Immature natural killer cell (primary cell): ENCODE data around the gene EN2. TPM values are rescaled to one million over a fixed set of nuclear protein-coding genes. Genes with fewer than 3 reads are reported as not detected.

ENCODE experiments used
- DNase-seq, 3 donors: peaks; one replicate each; pipeline ENCODE4 v3.0.0; 2022; ENCODE audit warnings: mixed read lengths in 1 of 3
- H3K27ac Mint-ChIP-seq, 6 donors: one replicate each; pipeline ENCODE4 v1.8.0; 2020; ENCODE audit warnings: mixed read lengths in 6 of 6, mild to moderate bottlenecking in 5 of 6, inconsistent platforms in 4 of 6, moderate library complexity in 3 of 6
- H3K27me3 Mint-ChIP-seq, 3 donors: one replicate each; pipeline ENCODE4 v1.8.0; 2020 to 2021; ENCODE audit warnings: low read depth in 3 of 3, mild to moderate bottlenecking in 3 of 3, mixed read lengths in 3 of 3, moderate library complexity in 3 of 3, inconsistent platforms in 1 of 3
- H3K36me3 Mint-ChIP-seq, 3 donors: one replicate each; pipeline ENCODE4 v1.8.0; 2020; ENCODE audit warnings: mixed read lengths in 3 of 3, inconsistent platforms in 2 of 3, mild to moderate bottlenecking in 2 of 3
- H3K4me1 Mint-ChIP-seq, 2 donors: one replicate each; pipeline ENCODE4 v1.8.0; 2020; ENCODE audit warnings: inconsistent platforms in 2 of 2, mild to moderate bottlenecking in 2 of 2, mixed read lengths in 2 of 2, moderate library complexity in 1 of 2
- H3K4me3 Mint-ChIP-seq, 5 donors: one replicate each; pipeline ENCODE4 v1.8.0; 2020; ENCODE audit warnings: mild to moderate bottlenecking in 5 of 5, mixed read lengths in 5 of 5, inconsistent platforms in 3 of 5, moderate library complexity in 3 of 5
- H3K9me3 Mint-ChIP-seq, 6 donors: one replicate each; pipeline ENCODE4 v1.8.0; 2020; ENCODE audit warnings: mild to moderate bottlenecking in 6 of 6, mixed read lengths in 6 of 6, inconsistent platforms in 4 of 6, moderate library complexity in 3 of 6
- polyA plus RNA-seq, 3 donors: library from polyadenylated mRNA; unstranded; fragments of 300-500 nt; fragmentation: Illumina TruSeq; gene quantifications; one replicate each; pipeline ENCODE4 v1.2.3, GENCODE V29; 2021

EN2 gene
- polyA plus RNA-seq, 3 donors from 2014 or later: not detected

- DNase-seq: no peak
These were observed 2.0 kb downstream of the EN2 start for GRCh38 chr7:155459700-155460461.

GRCh38 chr7:155460926-155461613 lies 3.1 kb downstream of the EN2 start:
- no peak overlapping the region for H3K27ac Mint-ChIP-seq
- no peak for DNase-seq
- H3K4me1 Mint-ChIP-seq: peaks cover 16 to 18% of the 10 kb centered on the region in 2 donors
- peaks cover 30 to 60% (median 54%) of the 10 kb centered on the region in 3 donors for H3K27me3 Mint-ChIP-seq
- peaks cover 0 to 4% (median 0%) of the 10 kb centered on the region in 6 donors for H3K9me3 Mint-ChIP-seq
- H3K4me3 Mint-ChIP-seq: no peak overlapping the region
- H3K36me3 Mint-ChIP-seq: no peaks in the 10 kb centered on the region

More at GRCh38 chr7:155459700-155460461, 2.0 kb downstream of the EN2 start:
- Mint-ChIP-seq H3K4me1 (peaks cover 15% of the 10 kb centered on the region in 2 donors), H3K36me3 (no peaks in the 10 kb centered on the region), H3K4me3 (peak overlapping the region; percentile 50 to 74 (median 69)), H3K27ac (no peak overlapping the region), H3K27me3 (peaks cover 25 to 59% (median 58%) of the 10 kb centered on the region in 3 donors), H3K9me3 (peaks cover 0 to 4% (median 0%) of the 10 kb centered on the region in 6 donors)

- H3K36me3 Mint-ChIP-seq: no peaks in the 10 kb centered on the region
- no peak for DNase-seq
- no peak overlapping the region for H3K4me3 Mint-ChIP-seq
- H3K9me3 Mint-ChIP-seq: peaks cover 0 to 4% (median 0%) of the 10 kb centered on the region in 6 donors
- peaks cover 28 to 57% (median 55%) of the 10 kb centered on the region in 3 donors for H3K27me3 Mint-ChIP-seq
- H3K27ac Mint-ChIP-seq: no peak overlapping the region
- H3K4me1 Mint-ChIP-seq: peaks cover 10 to 13% of the 10 kb centered on the region in 2 donors
These were observed 3.7 kb downstream of the EN2 start for GRCh38 chr7:155461631-155462030.

GRCh38 chr7:155462163-155462735 lies 4.3 kb downstream of the EN2 start:
- Mint-ChIP-seq H3K36me3 (no peaks in the 10 kb centered on the region), H3K4me1 (peaks cover 6 to 8% of the 10 kb centered on the region in 2 donors), H3K27ac (no peak overlapping the region), H3K4me3 (no peak overlapping the region), H3K9me3 (peaks cover 0 to 4% (median 0%) of the 10 kb centered on the region in 6 donors), H3K27me3 (peaks cover 27 to 55% (median 51%) of the 10 kb centered on the region in 3 donors)
- no peak for DNase-seq

- no peak for DNase-seq
These were observed 5.3 kb downstream of the EN2 start for GRCh38 chr7:155463114-155463811.

GRCh38 chr7:155464183-155464582 lies 6.3 kb downstream of the EN2 start:
- Mint-ChIP-seq H3K27me3 (peaks cover 39 to 60% (median 59%) of the 10 kb centered on the region in 3 donors), H3K4me3 (no peak overlapping the region), H3K9me3 (peaks cover 0 to 4% (median 0%) of the 10 kb centered on the region in 6 donors), H3K36me3 (no peaks in the 10 kb centered on the region), H3K4me1 (peaks cover 7 to 11% of the 10 kb centered on the region in 2 donors), H3K27ac (no peak overlapping the region)
- no peak for DNase-seq

More at GRCh38 chr7:155463114-155463811, 5.3 kb downstream of the EN2 start:
- Mint-ChIP-seq H3K4me1 (peaks cover 6 to 8% of the 10 kb centered on the region in 2 donors), H3K36me3 (no peaks in the 10 kb centered on the region), H3K27ac (no peak overlapping the region), H3K4me3 (no peak overlapping the region), H3K9me3 (peaks cover 0 to 4% (median 0%) of the 10 kb centered on the region in 6 donors), H3K27me3 (peaks cover 33 to 59% (median 53%) of the 10 kb centered on the region in 3 donors)

GRCh38 chr7:155464948-155465739 lies 7.2 kb downstream of the EN2 start:
- Mint-ChIP-seq H3K4me3 (no peak overlapping the region), H3K4me1 (peaks cover 3 to 11% of the 10 kb centered on the region in 2 donors), H3K27me3 (peaks cover 32 to 59% (median 56%) of the 10 kb centered on the region in 3 donors), H3K36me3 (no peaks in the 10 kb centered on the region), H3K27ac (no peak overlapping the region), H3K9me3 (peaks cover 0 to 4% (median 0%) of the 10 kb centered on the region in 6 donors)
- DNase-seq: no peak

GRCh38 chr7:155465761-155466141 lies 7.8 kb downstream of the EN2 start:
- peaks cover 35 to 61% (median 50%) of the 10 kb centered on the region in 3 donors for H3K27me3 Mint-ChIP-seq
- H3K4me3 Mint-ChIP-seq: no peak overlapping the region
- no peaks in the 10 kb centered on the region for H3K36me3 Mint-ChIP-seq
- H3K27ac Mint-ChIP-seq: no peak overlapping the region
- no peak for DNase-seq
- peaks cover 3 to 11% of the 10 kb centered on the region in 2 donors for H3K4me1 Mint-ChIP-seq
- H3K9me3 Mint-ChIP-seq: peaks cover 0 to 4% (median 0%) of the 10 kb centered on the region in 6 donors

- H3K4me1 Mint-ChIP-seq: peaks cover 3 to 11% of the 10 kb centered on the region in 2 donors
- no peaks in the 10 kb centered on the region for H3K36me3 Mint-ChIP-seq
- no peak for DNase-seq
- H3K4me3 Mint-ChIP-seq: no peak overlapping the region
- peaks cover 35 to 61% (median 48%) of the 10 kb centered on the region in 3 donors for H3K27me3 Mint-ChIP-seq
- peaks cover 0 to 2% (median 0%) of the 10 kb centered on the region in 6 donors for H3K9me3 Mint-ChIP-seq
- no peak overlapping the region for H3K27ac Mint-ChIP-seq
These were observed 8.3 kb downstream of the EN2 start for GRCh38 chr7:155466142-155466813.

GRCh38 chr7:155466814-155467733 lies 9.1 kb downstream of the EN2 start:
- DNase-seq: peak in 1 of 3 donors; percentile 31
- Mint-ChIP-seq H3K4me1 (peaks cover 3 to 11% of the 10 kb centered on the region in 2 donors), H3K27me3 (peaks cover 39 to 55% (median 48%) of the 10 kb centered on the region in 3 donors), H3K27ac (no peak overlapping the region), H3K36me3 (no peaks in the 10 kb centered on the region), H3K4me3 (peak overlapping the region in 1 of 5 donors; percentile 18), H3K9me3 (peaks cover 0 to 2% (median 0%) of the 10 kb centered on the region in 6 donors)
